Measurements from ENCODE around the gene CYLD. TPM values are rescaled to one million over a fixed set of nuclear protein-coding genes. Genes with fewer than 3 reads are reported as not detected.

Gene CYLD
- total RNA-seq, 1 experiment from 2014 or later = 11.9 TPM

- H4K20me1 ChIP-seq (ENCODE audit: insufficient read depth) = no peaks in the 10 kb centered on the region
- TF ChIP-seq EZH2phosphoT487 (IDR thresholded peaks at IDR 0.05; ENCODE audit: borderline replicate concordance) = no peak
- TF ChIP-seq, protein P1, sequence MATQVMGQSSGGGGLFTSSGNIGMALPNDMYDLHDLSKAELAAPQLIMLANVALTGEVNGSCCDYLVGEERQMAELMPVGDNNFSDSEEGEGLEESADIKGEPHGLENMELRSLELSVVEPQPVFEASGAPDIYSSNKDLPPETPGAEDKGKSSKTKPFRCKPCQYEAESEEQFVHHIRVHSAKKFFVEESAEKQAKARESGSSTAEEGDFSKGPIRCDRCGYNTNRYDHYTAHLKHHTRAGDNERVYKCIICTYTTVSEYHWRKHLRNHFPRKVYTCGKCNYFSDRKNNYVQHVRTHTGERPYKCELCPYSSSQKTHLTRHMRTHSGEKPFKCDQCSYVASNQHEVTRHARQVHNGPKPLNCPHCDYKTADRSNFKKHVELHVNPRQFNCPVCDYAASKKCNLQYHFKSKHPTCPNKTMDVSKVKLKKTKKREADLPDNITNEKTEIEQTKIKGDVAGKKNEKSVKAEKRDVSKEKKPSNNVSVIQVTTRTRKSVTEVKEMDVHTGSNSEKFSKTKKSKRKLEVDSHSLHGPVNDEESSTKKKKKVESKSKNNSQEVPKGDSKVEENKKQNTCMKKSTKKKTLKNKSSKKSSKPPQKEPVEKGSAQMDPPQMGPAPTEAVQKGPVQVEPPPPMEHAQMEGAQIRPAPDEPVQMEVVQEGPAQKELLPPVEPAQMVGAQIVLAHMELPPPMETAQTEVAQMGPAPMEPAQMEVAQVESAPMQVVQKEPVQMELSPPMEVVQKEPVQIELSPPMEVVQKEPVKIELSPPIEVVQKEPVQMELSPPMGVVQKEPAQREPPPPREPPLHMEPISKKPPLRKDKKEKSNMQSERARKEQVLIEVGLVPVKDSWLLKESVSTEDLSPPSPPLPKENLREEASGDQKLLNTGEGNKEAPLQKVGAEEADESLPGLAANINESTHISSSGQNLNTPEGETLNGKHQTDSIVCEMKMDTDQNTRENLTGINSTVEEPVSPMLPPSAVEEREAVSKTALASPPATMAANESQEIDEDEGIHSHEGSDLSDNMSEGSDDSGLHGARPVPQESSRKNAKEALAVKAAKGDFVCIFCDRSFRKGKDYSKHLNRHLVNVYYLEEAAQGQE (IDR thresholded peaks at IDR 0.05; ENCODE audit: low read depth) = no peak
- TF ChIP-seq CBX3 (IDR thresholded peaks at IDR 0.05; ENCODE audit: low read depth) = no peak
- no peak for TF ChIP-seq FOSL1 (IDR thresholded peaks at IDR 0.05; ENCODE audit: low read depth)
- no peak for TF ChIP-seq ELF1 (IDR thresholded peaks at IDR 0.05; ENCODE audit: borderline replicate concordance, low read depth)
- TF ChIP-seq YY1 (IDR thresholded peaks at IDR 0.05; ENCODE audit: extremely low read depth, insufficient replicate concordance, low read depth, low read length) = no peak
- TF ChIP-seq SP1 (IDR thresholded peaks at IDR 0.05; ENCODE audit: low read depth) = no peak
- no peak for TF ChIP-seq POLR2AphosphoS5 (IDR thresholded peaks at IDR 0.05; ENCODE audit: low read depth, low read length)
- TF ChIP-seq SRF (IDR thresholded peaks at IDR 0.05; ENCODE audit: low read depth) = no peak
- no peak for TF ChIP-seq ZFX (IDR thresholded peaks at IDR 0.05)
- TF ChIP-seq, protein P2, sequence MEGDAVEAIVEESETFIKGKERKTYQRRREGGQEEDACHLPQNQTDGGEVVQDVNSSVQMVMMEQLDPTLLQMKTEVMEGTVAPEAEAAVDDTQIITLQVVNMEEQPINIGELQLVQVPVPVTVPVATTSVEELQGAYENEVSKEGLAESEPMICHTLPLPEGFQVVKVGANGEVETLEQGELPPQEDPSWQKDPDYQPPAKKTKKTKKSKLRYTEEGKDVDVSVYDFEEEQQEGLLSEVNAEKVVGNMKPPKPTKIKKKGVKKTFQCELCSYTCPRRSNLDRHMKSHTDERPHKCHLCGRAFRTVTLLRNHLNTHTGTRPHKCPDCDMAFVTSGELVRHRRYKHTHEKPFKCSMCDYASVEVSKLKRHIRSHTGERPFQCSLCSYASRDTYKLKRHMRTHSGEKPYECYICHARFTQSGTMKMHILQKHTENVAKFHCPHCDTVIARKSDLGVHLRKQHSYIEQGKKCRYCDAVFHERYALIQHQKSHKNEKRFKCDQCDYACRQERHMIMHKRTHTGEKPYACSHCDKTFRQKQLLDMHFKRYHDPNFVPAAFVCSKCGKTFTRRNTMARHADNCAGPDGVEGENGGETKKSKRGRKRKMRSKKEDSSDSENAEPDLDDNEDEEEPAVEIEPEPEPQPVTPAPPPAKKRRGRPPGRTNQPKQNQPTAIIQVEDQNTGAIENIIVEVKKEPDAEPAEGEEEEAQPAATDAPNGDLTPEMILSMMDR (IDR thresholded peaks at IDR 0.05 in 2 of 3, conservative IDR thresholded peaks at IDR 0.05 in 1 of 3; ENCODE audit: borderline replicate concordance in 1 of 3, insufficient read depth in 1 of 3, low read depth in 2 of 3, low read length in 2 of 3) = no peak
- TF ChIP-seq CEBPB (IDR thresholded peaks at IDR 0.05; ENCODE audit: low read depth) = no peak
- TF ChIP-seq RAD21 (IDR thresholded peaks at IDR 0.05; ENCODE audit: low read depth) = no peak
- TF ChIP-seq, protein P3, sequence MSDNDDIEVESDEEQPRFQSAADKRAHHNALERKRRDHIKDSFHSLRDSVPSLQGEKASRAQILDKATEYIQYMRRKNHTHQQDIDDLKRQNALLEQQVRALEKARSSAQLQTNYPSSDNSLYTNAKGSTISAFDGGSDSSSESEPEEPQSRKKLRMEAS (IDR thresholded peaks at IDR 0.05) = no peak
- TF ChIP-seq TCF7L2 (IDR thresholded peaks at IDR 0.05; ENCODE audit: borderline replicate concordance, extremely low read depth, insufficient read depth, insufficient read length) = no peak
- no peak for TF ChIP-seq ATF3 (IDR thresholded peaks at IDR 0.05)
- no peak for TF ChIP-seq EGR1 (IDR thresholded peaks at IDR 0.05; ENCODE audit: low read depth)
- no peaks in the 10 kb centered on the region for H3K9me3 ChIP-seq (ENCODE audit: control insufficient read depth in 1 of 2, insufficient read depth in 1 of 2, low read depth in 1 of 2, low read length in 2 of 2)
- no peak for DNase-seq (ENCODE audit: low read depth, low spot score)
- BruUV-seq (replicated peaks) = no TSS peak
- no peak overlapping the region for H3K4me2 ChIP-seq (ENCODE audit: low read length)
- no peak for ATAC-seq
- H2AFZ ChIP-seq (ENCODE audit: low read depth, low read length, poor library complexity, severe bottlenecking) = no peak overlapping the region
- no peak overlapping the region for H3K9ac ChIP-seq (ENCODE audit: low read length)
- no peak overlapping the region for H3K4me3 ChIP-seq (replicated peaks in 1 of 2; ENCODE audit: low read depth in 1 of 2, low read length in 2 of 2)
- RAD21 ChIA-PET (ENCODE audit: low non-redundant PET in 1 of 2, low total read pairs in 2 of 2, uncharacterized antibody in 2 of 2, unreplicated experiment in 2 of 2) = no interaction called here
- H3K27me3 ChIP-seq (ENCODE audit: insufficient read depth, low read length) = no peaks in the 10 kb centered on the region
- H3K4me1 ChIP-seq (ENCODE audit: control insufficient read depth in 1 of 2, insufficient read depth in 2 of 2, low read length in 2 of 2) = no peaks in the 10 kb centered on the region
- H3K27ac ChIP-seq (ENCODE audit: low read depth, low read length) = no peak overlapping the region
- H3K79me2 ChIP-seq (ENCODE audit: insufficient read depth, low read length) = no peaks in the 10 kb centered on the region
- H3K9me2 ChIP-seq (ENCODE audit: insufficient read depth) = no peaks in the 10 kb centered on the region
- POLR2A ChIA-PET = no interaction called here
- CTCF ChIA-PET = no interaction called here
- intact Hi-C loops (cut with micrococcal nuclease) = no loop called here
- H3K36me3 ChIP-seq (ENCODE audit: control insufficient read depth in 1 of 2, insufficient read depth in 2 of 2, low read length in 2 of 2) = no peaks in the 10 kb centered on the region
These were observed 28.9 kb upstream of the CYLD start for GRCh38 chr16:50712956-50713355.
